IMR-90 (cell line): ENCODE measurements around the gene CDH13. TPM values are rescaled to one million over a fixed set of nuclear protein-coding genes. Genes with fewer than 3 reads are reported as not detected.

Experiments used
- ATAC-seq: fragments of 200-7000 bp; cut with Tn5 transposase; 2 replicates; pipeline ENCODE4 v1.9.1; 2020; ENCODE audit warnings: low read depth, mild to moderate bottlenecking, moderate library complexity
- BruUV-seq: library from RNA; stranded (reverse); fragments of 400-500 nt; replicated peaks from 2 replicates; lab custom pipeline; 2021; lab: Mats Ljungman, UMichigan
- CTCF ChIA-PET: fragments of 300-600 bp; formaldehyde crosslinking; extraction: SDS; loops from one replicate; lab custom pipeline; 2021; ENCODE audit warnings: antibody characterized with exemption; lab: Yijun Ruan, JAX
- POLR2A ChIA-PET: fragments of 300-600 bp; sonication (Branson Sonifier 250); formaldehyde crosslinking; loops from one replicate; lab custom pipeline; 2022; ENCODE audit warnings: antibody characterized with exemption; ENCODE audit not compliant: unreplicated experiment; lab: Charles Lee
- DNase-seq: peaks from one replicate; pipeline ENCODE4 v3.0.0; 2013
- H2AFZ ChIP-seq: replicated peaks from 2 replicates; pipeline ENCODE3; 2013; ENCODE audit warnings: low read length, mild to moderate bottlenecking; ENCODE audit not compliant: poor library complexity
- H2AK5ac ChIP-seq: 2 replicates; pipeline ENCODE4 v1.6.1; 2013; ENCODE audit warnings: low read depth, low read length, inconsistent platforms
- H2AK9ac ChIP-seq: replicated peaks from 2 replicates; pipeline ENCODE3; 2013; ENCODE audit warnings: mild to moderate bottlenecking, low read depth, low read length, moderate library complexity; ENCODE audit not compliant: poor library complexity
- H2BK120ac ChIP-seq: 2 replicates; pipeline ENCODE4 v1.6.1; 2013; ENCODE audit warnings: low read depth, low read length, inconsistent platforms
- H2BK15ac ChIP-seq: 3 replicates; pipeline ENCODE4 v1.6.1; 2013; ENCODE audit warnings: low read depth, low read length, inconsistent platforms
- H2BK20ac ChIP-seq: 2 replicates; pipeline ENCODE4 v1.6.1; 2013; ENCODE audit warnings: low read depth, mild to moderate bottlenecking, inconsistent platforms, low read length, moderate library complexity
- H2BK5ac ChIP-seq: 2 replicates; pipeline ENCODE4 v1.6.1; 2013; ENCODE audit warnings: mild to moderate bottlenecking, low read depth, low read length, inconsistent platforms; ENCODE audit not compliant: poor library complexity, severe bottlenecking
- H3K14ac ChIP-seq: replicated peaks from 2 replicates; pipeline ENCODE4 v1.6.1; 2013; ENCODE audit warnings: low read depth, low read length, inconsistent platforms
- H3K18ac ChIP-seq: 2 replicates; pipeline ENCODE4 v1.6.1; 2013; ENCODE audit warnings: low read depth, low read length, control low read depth
- H3K23ac ChIP-seq: 2 replicates; pipeline ENCODE4 v1.6.1; 2013; ENCODE audit warnings: low read depth, low read length, inconsistent platforms
- H3K27ac ChIP-seq: 2 replicates; pipeline ENCODE4 v1.5.1; 2013; ENCODE audit warnings: mild to moderate bottlenecking, control low read depth, low read length; ENCODE audit not compliant: insufficient read depth
- H3K27me3 ChIP-seq: 2 replicates; pipeline ENCODE4 v1.6.1; 2013; ENCODE audit warnings: low read length; ENCODE audit not compliant: control insufficient read depth, insufficient read depth
- H3K36me3 ChIP-seq: 2 replicates; pipeline ENCODE4 v1.6.1; 2013; ENCODE audit warnings: low read length, mixed read lengths; ENCODE audit not compliant: control insufficient read depth, insufficient read depth
- H3K4ac ChIP-seq: 2 replicates; pipeline ENCODE4 v1.6.1; 2013; ENCODE audit warnings: low read depth, low read length, inconsistent platforms
- H3K4me1 ChIP-seq: 2 replicates; pipeline ENCODE4 v1.6.1; 2013; ENCODE audit warnings: low read length, mixed read lengths; ENCODE audit not compliant: control insufficient read depth, insufficient read depth
- H3K4me2 ChIP-seq: 2 replicates; pipeline ENCODE4 v1.6.1; 2013; ENCODE audit warnings: low read depth, mild to moderate bottlenecking, control low read depth, low read length, moderate library complexity
- H3K4me3 ChIP-seq: 2 replicates; pipeline ENCODE4 v1.5.1; 2013; ENCODE audit warnings: low read depth, mild to moderate bottlenecking, control low read depth, low read length, moderate library complexity; ENCODE audit not compliant: insufficient read depth
- H3K56ac ChIP-seq: 2 replicates; pipeline ENCODE4 v1.6.1; 2013; ENCODE audit warnings: low read length, inconsistent platforms; ENCODE audit not compliant: insufficient read depth; ENCODE audit errors: extremely low read depth
- H3K79me1 ChIP-seq, 2 experiments: 2 replicates each; pipeline ENCODE4 v1.6.1; 2013; ENCODE audit warnings: low read length in 2 of 2, inconsistent platforms in 1 of 2, low read depth in 1 of 2
- H3K9ac ChIP-seq: 2 replicates; pipeline ENCODE4 v1.6.1; 2013; ENCODE audit warnings: low read depth, low read length, control low read depth
- H3K9me1 ChIP-seq: 2 replicates; pipeline ENCODE4 v1.6.1; 2013; ENCODE audit warnings: low read length, inconsistent platforms; ENCODE audit not compliant: insufficient read depth
- H3K9me3 ChIP-seq: 2 replicates; pipeline ENCODE4 v1.6.1; 2013; ENCODE audit warnings: low read length; ENCODE audit not compliant: control insufficient read depth, insufficient read depth
- H4K20me1 ChIP-seq: 2 replicates; pipeline ENCODE4 v1.6.1; 2013; ENCODE audit warnings: low read length, inconsistent platforms; ENCODE audit not compliant: insufficient read depth
- H4K5ac ChIP-seq: 2 replicates; pipeline ENCODE4 v1.6.1; 2013; ENCODE audit warnings: mild to moderate bottlenecking, low read depth, low read length, control low read depth
- H4K8ac ChIP-seq, 2 experiments: 2 replicates each; pipeline ENCODE4 v1.6.1; 2013; ENCODE audit warnings: low read depth in 2 of 2, low read length in 2 of 2, control low read depth in 1 of 2, inconsistent platforms in 1 of 2
- H4K91ac ChIP-seq: 2 replicates; pipeline ENCODE4 v1.6.1; 2013; ENCODE audit warnings: low read depth, low read length, inconsistent platforms; ENCODE audit not compliant: insufficient read depth
- BHLHE40 ChIP-seq: fragments of 150-350 bp; IDR thresholded peaks from 2 replicates; pipeline ENCODE4 v1.6.1; 2016; ENCODE audit warnings: mild to moderate bottlenecking, low read depth, low read length
- CEBPB ChIP-seq: IDR thresholded peaks from 2 replicates; pipeline ENCODE4 v1.6.1; 2012; ENCODE audit warnings: low read depth, low read length, improper control_type of control experiment
- MAZ ChIP-seq: IDR thresholded peaks from 2 replicates; pipeline ENCODE4 v1.6.1; 2012; ENCODE audit warnings: low read depth, mild to moderate bottlenecking, low read length, improper control_type of control experiment, moderate library complexity, borderline replicate concordance
- WGBS, 2 experiments: methylation state at CpG; one replicate each; pipeline versions ENCODE4 v1.1.5 to v1.1.7; 2013; ENCODE audit warnings: missing lambda C conversion rate in 2 of 2; ENCODE audit not compliant: insufficient read length in 1 of 2; ENCODE audit errors: extremely low coverage in 2 of 2; 5-methylcytosine and 5-hydroxymethylcytosine counted together
- dilution Hi-C: fragments of 300-500 bp; cut with HindIII; formaldehyde crosslinking; loops from one replicate; pipeline ENCODE4 v1.14.3; 2018; ENCODE audit warnings: low sequenced_read_pairs; ENCODE audit not compliant: unreplicated experiment
- in situ Hi-C: fragments of 300-500 bp; cut with MboI; formaldehyde crosslinking; loops from 3 replicates; pipeline ENCODE4 v1.14.3; 2019; ENCODE audit warnings: low sequenced_read_pairs, inconsistent platforms, mixed read lengths
- intact Hi-C: fragments of 100-400 bp; cut with micrococcal nuclease; formaldehyde crosslinking; loops from 2 replicates; pipeline ENCODE4 v1.10.0; 2022
- polyA plus RNA-seq, 3 experiments: library from polyadenylated mRNA; depleted of rRNA; stranded (reverse); fragments of >200 nt; gene quantifications; 2 replicates each; pipeline ENCODE4 v1.2.3, GENCODE V29; 2012; ENCODE audit warnings: low replicate concordance in 1 of 3
- total RNA-seq: library from RNA; depleted of rRNA; stranded (reverse); fragments of >200 nt; gene quantifications from 2 replicates; pipeline ENCODE4 v1.2.3, GENCODE V29; 2012

Gene CDH13
- total and polyA plus RNA-seq, 2 of the 4 experiments (the other 2 are of a cell fraction): 61.6 to 74.7 TPM

GRCh38 chr16:82736224-82736623, 109.5 kb downstream of the CDH13 start:
- no peak overlapping the region for H3K4me2 ChIP-seq
- no peaks in the 10 kb centered on the region for H3K27me3 ChIP-seq
- no peak overlapping the region for H2BK15ac ChIP-seq
- POLR2A ChIA-PET: no interaction called here
- no peaks in the 10 kb centered on the region for H3K9me3 ChIP-seq
- no peaks in the 10 kb centered on the region for H3K36me3 ChIP-seq
- no peaks in the 10 kb centered on the region; the same call in 1 of the 2 replicates for H3K9me1 ChIP-seq
- TF ChIP-seq CEBPB (no peak), BHLHE40 (no peak), MAZ (no peak)
- no peak overlapping the region for H3K9ac ChIP-seq
- H4K91ac ChIP-seq: no peak overlapping the region
- H3K4me3 ChIP-seq: no peak overlapping the region
- no peak overlapping the region for H2BK120ac ChIP-seq
- H2AK9ac ChIP-seq: no peak overlapping the region
- H4K5ac ChIP-seq: no peak overlapping the region
- no peak overlapping the region for H3K4ac ChIP-seq
- H3K4me1 ChIP-seq: no peaks in the 10 kb centered on the region
- in situ Hi-C loops (no loop called here), dilution Hi-C loops (no loop called here), intact Hi-C loops (loop anchor here (5.0 kb wide), 1 partner anchor 104 kb away; no protein-coding TSS in a partner anchor)
- DNase-seq: no peak
- BruUV-seq: no TSS peak
- CTCF ChIA-PET: no interaction called here
- no peak overlapping the region for H2AK5ac ChIP-seq
- H4K8ac ChIP-seq: no peak overlapping the region
- 83% methylated on average over 2 of the region's 2 CpGs; no CpG with 5 or more reads in 1 of the 2 experiments for WGBS, 2 experiments
- H3K79me1 ChIP-seq: peaks cover 16 to 27% of the 10 kb centered on the region in 2 experiments; a peak in 3 of 4 replicates
- no peak overlapping the region for H3K18ac ChIP-seq
- H4K20me1 ChIP-seq: no peaks in the 10 kb centered on the region
- no peak overlapping the region for H2BK20ac ChIP-seq
- H2AFZ ChIP-seq: no peak overlapping the region
- no peak overlapping the region for H3K27ac ChIP-seq
- no peak overlapping the region for H3K56ac ChIP-seq
- no peak overlapping the region for H3K14ac ChIP-seq
- no peak overlapping the region for H2BK5ac ChIP-seq
- no peak overlapping the region for H3K23ac ChIP-seq
- no peak for ATAC-seq
